BE2C (cell line): ENCODE results near the gene BOK.

Experiments
- DNase-seq: peaks from one replicate; pipeline ENCODE4 v3.0.0-alpha.2; 2020
- H3K27me3 ChIP-seq: fragments of 250-450 bp; sonication (Bioruptor Pico); 2 replicates; pipeline ENCODE4 v1.5.1; 2020; ENCODE audit warnings: mild to moderate bottlenecking
- H3K36me3 ChIP-seq: fragments of 250-450 bp; sonication (Bioruptor Pico); 2 replicates; pipeline ENCODE4 v1.5.1; 2020; ENCODE audit warnings: mild to moderate bottlenecking
- H3K4me1 ChIP-seq: fragments of 250-450 bp; sonication (Bioruptor Pico); 2 replicates; pipeline ENCODE4 v1.5.1; 2020
- H3K4me3 ChIP-seq: 2 replicates; pipeline ENCODE4 v1.5.1; 2011; ENCODE audit warnings: low read depth, low read length
- H3K9me3 ChIP-seq: fragments of 250-450 bp; sonication (Bioruptor Pico); 2 replicates; pipeline ENCODE4 v1.5.1; 2020
- CTCF ChIP-seq: IDR thresholded peaks from 2 replicates; pipeline ENCODE4 v1.5.1; 2012; ENCODE audit warnings: mild to moderate bottlenecking, low read depth, low read length

The BOK gene

GRCh38 chr2:241618829-241619228 lies 60.3 kb downstream of the BOK start:
- H3K9me3 ChIP-seq, result no peaks in the 10 kb centered on the region
- no peak overlapping the region for H3K4me3 ChIP-seq
- peaks cover 17% of the 10 kb centered on the region for H3K4me1 ChIP-seq
- H3K36me3 ChIP-seq, result peaks cover 22% of the 10 kb centered on the region
- DNase-seq, result no peak
- no peaks in the 10 kb centered on the region for H3K27me3 ChIP-seq
- no peak for TF ChIP-seq CTCF

- Histone ChIP-seq H3K9me3 (no peaks in the 10 kb centered on the region), H3K4me3 (no peak overlapping the region), H3K27me3 (no peaks in the 10 kb centered on the region), H3K4me1 (peaks cover 17% of the 10 kb centered on the region), H3K36me3 (peaks cover 22% of the 10 kb centered on the region)
- DNase-seq, result no peak
- no peak for TF ChIP-seq CTCF
These were observed 61.3 kb downstream of the BOK start for GRCh38 chr2:241619597-241620418.

DNA sequence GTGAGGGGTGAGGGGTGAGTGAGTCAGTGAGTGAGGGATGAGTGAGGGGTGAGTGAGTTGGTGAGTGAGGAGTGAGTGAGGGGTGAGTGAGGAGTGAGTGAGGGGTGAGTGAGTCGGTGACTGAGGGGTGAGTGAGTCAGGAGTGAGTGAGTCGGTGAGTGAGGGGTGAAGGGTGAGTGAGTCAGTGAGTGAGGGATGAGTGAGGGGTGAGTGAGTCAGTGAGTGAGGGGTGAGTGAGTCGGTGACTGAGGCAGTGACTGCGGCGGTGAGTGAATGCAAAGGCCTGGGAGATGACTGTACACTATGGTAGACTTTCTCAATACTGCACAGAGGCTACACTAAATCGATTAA lies 61.8 kb downstream of the BOK start:
- H3K9me3 ChIP-seq, result no peaks in the 10 kb centered on the region
- H3K36me3 ChIP-seq, result peaks cover 22% of the 10 kb centered on the region
- no peak for DNase-seq
- no peak overlapping the region for H3K4me3 ChIP-seq
- H3K4me1 ChIP-seq, result peaks cover 17% of the 10 kb centered on the region
- H3K27me3 ChIP-seq, result no peaks in the 10 kb centered on the region
- no peak for TF ChIP-seq CTCF
